Measurements from ENCODE around the gene RAB4B. TPM values are rescaled to one million over a fixed set of nuclear protein-coding genes. Genes with fewer than 3 reads are reported as not detected.
A peak's percentile ranks its signal among the peaks of the same experiment; 100 is the strongest.

RAB4B gene
- total RNA-seq, 2 donors from 2014 or later = 42.8 to 60.6 TPM

GRCh38 chr19:40744554-40745401 lies 33.3 kb upstream of the RAB4B start:
- no peaks in the 10 kb centered on the region for H3K9me3 Mint-ChIP-seq
- DNase-seq (ENCODE audit: low spot score in 2 of 2) (no peak), ATAC-seq (peak; percentile 42 to 55)
- peak overlapping the region in 1 of 2 donors; percentile 72 for H3K27ac Mint-ChIP-seq
- peaks cover 2 to 4% of the 10 kb centered on the region in 2 donors for H3K36me3 Mint-ChIP-seq

DNA sequence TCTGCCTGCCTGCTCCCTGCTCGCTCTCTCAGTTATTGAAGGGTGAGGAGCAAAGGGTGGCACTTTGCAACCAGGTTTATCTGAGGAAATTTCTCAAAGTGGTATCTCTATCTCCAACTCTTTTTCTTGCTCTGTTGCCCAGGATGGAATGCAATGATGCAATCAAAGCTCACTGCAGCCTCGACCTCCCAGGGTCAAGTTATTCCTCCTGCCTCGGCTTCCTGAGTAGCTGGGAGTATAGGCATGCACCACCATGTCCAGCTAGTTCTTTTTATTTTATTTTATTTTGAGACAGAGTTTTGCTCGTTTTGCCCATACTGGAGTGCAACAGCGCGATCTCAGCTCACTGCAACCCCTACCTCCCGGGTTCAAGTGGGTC lies 32.7 kb upstream of the RAB4B start:
- DNase-seq (ENCODE audit: low spot score in 2 of 2) = no peak
- H3K27ac Mint-ChIP-seq = no peak overlapping the region
- H3K36me3 Mint-ChIP-seq = peaks cover 8 to 9% of the 10 kb centered on the region in 2 donors
- no peaks in the 10 kb centered on the region for H3K9me3 Mint-ChIP-seq
- ATAC-seq = no peak

DNA sequence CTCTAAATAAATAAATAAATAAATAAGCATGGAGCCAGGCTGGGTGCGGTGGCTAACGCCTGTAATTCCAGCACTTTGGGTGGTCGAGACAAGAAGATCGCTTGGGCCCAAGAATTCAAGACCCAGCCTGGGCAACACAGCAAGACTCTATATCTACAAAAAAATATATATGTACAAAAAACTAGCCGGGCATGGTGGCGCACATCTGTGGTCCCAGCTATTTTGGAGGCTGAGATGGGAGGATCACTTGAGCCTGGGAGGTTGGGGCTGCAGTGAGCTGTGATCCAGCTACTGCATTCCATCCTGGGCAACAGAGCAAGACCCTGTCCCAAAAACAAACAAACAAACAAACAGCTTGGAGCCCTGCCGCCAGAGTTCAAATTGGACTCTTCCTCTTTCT lies 30.5 kb upstream of the RAB4B start:
- DNase-seq (ENCODE audit: low spot score in 2 of 2) (no peak), ATAC-seq (no peak)
- peaks cover 24 to 25% of the 10 kb centered on the region in 2 donors for H3K36me3 Mint-ChIP-seq
- no peaks in the 10 kb centered on the region for H3K9me3 Mint-ChIP-seq
- H3K27ac Mint-ChIP-seq = no peak overlapping the region

DNA sequence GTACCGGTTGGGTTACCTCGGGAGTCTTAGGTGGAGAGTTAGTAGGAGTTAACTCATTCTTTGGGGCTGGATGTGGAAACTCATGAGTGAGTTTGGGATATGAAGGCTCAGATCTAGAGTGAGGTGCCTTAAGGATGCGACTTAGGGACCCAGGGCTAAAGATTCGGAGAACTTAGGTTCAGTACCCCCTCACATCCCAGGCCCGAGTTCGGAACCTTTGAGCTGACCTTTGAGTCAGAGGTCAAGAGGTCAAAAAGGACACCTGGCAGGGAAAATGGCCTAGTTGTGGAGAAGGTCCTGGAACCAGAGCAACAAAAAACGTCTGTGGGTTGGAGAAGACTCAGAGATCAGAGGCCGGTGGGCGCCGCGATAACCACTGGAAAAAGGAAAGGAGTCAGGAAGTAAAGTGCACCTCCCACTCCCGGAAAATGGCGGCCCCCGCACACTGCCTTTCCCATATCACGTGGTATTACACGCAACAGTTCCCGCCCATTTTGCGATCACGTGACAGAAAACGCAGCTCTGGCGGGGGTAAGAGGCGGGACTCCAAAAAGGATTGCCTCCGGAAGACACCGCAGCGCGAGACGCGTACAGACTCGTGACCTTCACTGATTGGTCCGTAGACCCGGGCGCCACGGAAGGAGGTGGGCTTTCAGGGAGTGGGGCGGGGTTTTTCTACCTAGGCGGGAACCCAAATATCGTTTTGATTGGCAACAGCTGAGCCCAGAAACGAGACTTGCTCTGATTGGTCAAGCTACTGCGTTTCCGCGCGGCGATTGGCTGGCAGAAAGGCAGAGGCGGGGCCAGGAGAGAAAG lies 27.8 kb upstream of the RAB4B start, which contains the start of gene ACTMAP:
Gene ACTMAP (minus strand): TSS at position 420 of the 816 bp plus-strand sequence. CDS start 674 bp downstream, outside the sequence.
- DNase-seq (ENCODE audit: low spot score in 2 of 2) = peak; percentile 98 to 100

DNA sequence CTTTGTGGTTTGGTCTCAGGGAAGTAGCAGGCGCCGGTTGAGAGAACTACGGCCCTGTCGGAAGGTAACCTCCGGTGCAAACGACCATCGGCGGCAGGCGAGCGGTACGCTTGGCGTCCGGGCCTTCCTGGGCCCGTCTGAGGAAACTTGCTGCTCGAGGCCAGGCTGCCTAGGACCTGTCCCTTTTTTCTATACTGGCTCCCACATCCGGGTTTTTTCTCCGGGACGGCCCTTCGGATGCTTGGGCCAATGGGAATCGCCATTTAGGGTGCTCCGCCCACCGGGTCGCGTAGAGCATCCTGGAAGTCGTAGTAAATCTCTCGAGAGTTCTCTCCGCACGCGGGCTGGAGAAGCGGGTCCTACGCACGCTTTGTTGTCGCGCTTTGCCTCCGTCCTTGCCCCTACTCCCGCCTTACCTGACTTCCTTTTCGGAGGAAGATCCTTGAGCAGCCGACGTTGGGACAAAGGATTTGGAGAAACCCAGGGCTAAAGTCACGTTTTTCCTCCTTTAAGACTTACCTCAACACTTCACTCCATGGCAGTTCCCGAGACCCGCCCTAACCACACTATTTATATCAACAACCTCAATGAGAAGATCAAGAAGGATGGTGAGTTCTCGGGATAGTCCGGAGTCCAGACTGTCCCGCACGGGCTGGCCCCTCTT lies 27.0 kb upstream of the RAB4B start, which contains the start of gene SNRPA:
Gene SNRPA (plus strand): TSS at position 330 of the 664 bp plus-strand sequence. CDS start 206 bp downstream, at position 536.
- peak within 1 kb of the TSS; percentile 96 to 100 for H3K27ac Mint-ChIP-seq
- ATAC-seq = peak; percentile 78
- H3K9me3 Mint-ChIP-seq = no peaks in the 10 kb centered on the region
- peaks cover 42 to 45% of the 10 kb centered on the region in 2 donors for H3K36me3 Mint-ChIP-seq
- DNase-seq (ENCODE audit: low spot score in 2 of 2) = peak; percentile 94 to 99

More for the DNA sequence above, 27.8 kb upstream of the RAB4B start, which contains the start of gene ACTMAP:
- peak; percentile 88 to 90 for ATAC-seq
- Mint-ChIP-seq H3K27ac (peak within 1 kb of the TSS; percentile 96 to 100), H3K9me3 (no peaks in the 10 kb centered on the region), H3K36me3 (peaks cover 36 to 39% of the 10 kb centered on the region in 2 donors)

DNA sequence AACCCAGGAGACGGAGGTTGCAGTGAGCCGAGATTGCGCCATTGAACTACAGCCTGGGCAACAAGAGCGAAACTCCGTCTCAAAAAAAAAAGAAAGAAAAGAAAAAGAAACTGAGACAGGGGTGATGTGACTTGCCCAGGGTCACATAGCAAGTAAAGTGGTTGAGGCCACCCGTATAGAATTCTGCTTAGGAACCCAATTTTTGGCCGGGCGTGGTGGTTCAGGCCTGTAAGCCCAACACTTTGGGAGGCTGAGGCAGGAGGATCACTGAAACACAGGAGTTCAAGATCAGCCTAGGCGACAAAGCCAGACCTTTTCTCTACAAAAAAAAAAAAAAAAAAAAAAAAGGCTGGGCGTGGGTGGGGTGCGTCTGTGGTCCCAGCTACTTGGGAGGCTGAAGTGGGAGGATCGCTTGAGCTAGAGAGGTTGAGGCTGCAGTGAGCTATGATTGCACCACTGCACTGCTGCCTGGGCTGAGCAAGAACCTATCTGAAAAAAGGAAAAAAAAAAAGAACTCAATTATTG lies 25.7 kb upstream of the RAB4B start:
- Mint-ChIP-seq H3K36me3 (peaks cover 54 to 55% of the 10 kb centered on the region in 2 donors), H3K27ac (peak overlapping the region; percentile 96 to 100), H3K9me3 (no peaks in the 10 kb centered on the region)
- ATAC-seq = no peak
- no peak for DNase-seq (ENCODE audit: low spot score in 2 of 2)

- peak in 1 of 2 donors; percentile 55 for DNase-seq (ENCODE audit: low spot score in 2 of 2)
- Mint-ChIP-seq H3K9me3 (no peaks in the 10 kb centered on the region), H3K27ac (peak overlapping the region; percentile 85 to 87), H3K36me3 (peaks cover 57 to 63% of the 10 kb centered on the region in 2 donors)
- peak in 1 of 2 donors; percentile 13 for ATAC-seq
Observed at GRCh38 chr19:40754611-40755247, 23.3 kb upstream of the RAB4B start.

- H3K27ac Mint-ChIP-seq = peak overlapping the region; percentile 87 to 94
- ATAC-seq = no peak
Observed at GRCh38 chr19:40755248-40755624, 22.8 kb upstream of the RAB4B start.

GRCh38 chr19:40755791-40756190 lies 22.3 kb upstream of the RAB4B start:
- ATAC-seq = no peak

More at GRCh38 chr19:40755248-40755624, 22.8 kb upstream of the RAB4B start:
- no peak for DNase-seq (ENCODE audit: low spot score in 2 of 2)
- Mint-ChIP-seq H3K36me3 (peaks cover 52 to 63% of the 10 kb centered on the region in 2 donors), H3K9me3 (no peaks in the 10 kb centered on the region)

GRCh38 chr19:40756502-40757110 lies 21.4 kb upstream of the RAB4B start:
- H3K27ac Mint-ChIP-seq = peak overlapping the region; percentile 32 to 87

More at GRCh38 chr19:40755791-40756190, 22.3 kb upstream of the RAB4B start:
- no peak for DNase-seq (ENCODE audit: low spot score in 2 of 2)
- Mint-ChIP-seq H3K9me3 (no peaks in the 10 kb centered on the region), H3K27ac (peak overlapping the region; percentile 87 to 94), H3K36me3 (peaks cover 53 to 68% of the 10 kb centered on the region in 2 donors)

DNA sequence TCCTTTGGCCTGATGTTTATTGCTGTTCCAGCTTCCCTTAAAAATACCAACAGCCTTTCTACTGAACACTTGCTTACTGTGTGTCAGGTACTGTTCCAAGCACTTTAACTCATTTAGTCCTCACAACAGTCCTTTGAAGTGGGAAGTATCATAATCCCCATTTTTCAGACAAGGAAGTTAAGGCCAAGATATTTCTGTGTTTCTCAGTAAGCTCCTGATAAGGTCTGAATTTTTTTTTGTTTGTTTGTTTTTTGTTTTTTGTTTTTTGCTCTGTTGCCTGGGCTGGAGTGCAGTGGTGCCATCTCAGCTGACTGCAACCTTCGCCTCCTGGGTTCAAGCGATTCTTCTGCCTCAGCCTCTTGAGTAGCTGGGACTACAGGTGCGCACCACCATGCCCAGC lies 19.6 kb upstream of the RAB4B start:
- peaks cover 49 to 70% of the 10 kb centered on the region in 2 donors for H3K36me3 Mint-ChIP-seq
- H3K27ac Mint-ChIP-seq = no peak overlapping the region
- DNase-seq (ENCODE audit: low spot score in 2 of 2) (no peak), ATAC-seq (no peak)
- H3K9me3 Mint-ChIP-seq = no peaks in the 10 kb centered on the region

More at GRCh38 chr19:40756502-40757110, 21.4 kb upstream of the RAB4B start:
- Mint-ChIP-seq H3K9me3 (no peaks in the 10 kb centered on the region), H3K36me3 (peaks cover 49 to 66% of the 10 kb centered on the region in 2 donors)
- ATAC-seq (peak in 1 of 2 donors; percentile 44), DNase-seq (ENCODE audit: low spot score in 2 of 2) (no peak)

- DNase-seq (ENCODE audit: low spot score in 2 of 2) = no peak
Observed at GRCh38 chr19:40759352-40759751, 18.7 kb upstream of the RAB4B start.

DNA sequence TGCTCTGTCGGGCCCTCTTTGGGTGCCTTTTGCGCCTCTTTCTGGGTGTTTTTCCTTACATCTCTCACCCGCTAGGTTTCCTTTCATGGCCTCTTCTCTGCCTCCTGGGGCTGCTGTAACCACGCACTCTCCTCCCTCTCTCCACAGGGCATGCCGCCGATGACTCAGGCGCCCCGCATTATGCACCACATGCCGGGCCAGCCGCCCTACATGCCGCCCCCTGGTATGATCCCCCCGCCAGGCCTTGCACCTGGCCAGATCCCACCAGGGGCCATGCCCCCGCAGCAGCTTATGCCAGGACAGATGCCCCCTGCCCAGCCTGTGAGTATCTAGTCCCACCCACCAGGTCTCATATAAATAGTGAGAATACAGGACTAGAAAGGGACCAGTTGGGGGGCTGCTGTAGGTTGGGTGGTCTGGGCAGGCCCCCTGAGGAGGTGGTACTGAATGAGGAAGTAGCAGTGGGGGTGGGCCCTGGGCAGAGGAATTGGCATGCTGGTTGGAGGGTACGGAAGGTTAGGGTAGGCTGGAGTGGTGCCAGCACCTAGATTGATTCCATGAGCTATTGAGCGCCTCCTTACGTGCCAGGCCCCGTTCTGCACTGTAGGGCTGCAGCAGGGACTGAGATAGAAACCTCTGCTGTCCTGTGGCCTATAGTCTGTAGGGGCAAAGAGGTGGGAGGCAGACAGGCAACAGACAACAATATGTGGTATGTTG lies 15.1 kb upstream of the RAB4B start:
- Mint-ChIP-seq H3K36me3 (peaks cover 46 to 69% of the 10 kb centered on the region in 2 donors), H3K27ac (peak overlapping the region; percentile 70 to 88), H3K9me3 (no peaks in the 10 kb centered on the region)
- DNase-seq (ENCODE audit: low spot score in 2 of 2) (no peak), ATAC-seq (no peak)

More at GRCh38 chr19:40759352-40759751, 18.7 kb upstream of the RAB4B start:
- ATAC-seq = no peak
- no peaks in the 10 kb centered on the region for H3K9me3 Mint-ChIP-seq
- H3K36me3 Mint-ChIP-seq = peaks cover 54 to 75% of the 10 kb centered on the region in 2 donors
- H3K27ac Mint-ChIP-seq = peak overlapping the region in 1 of 2 donors; percentile 34

DNA sequence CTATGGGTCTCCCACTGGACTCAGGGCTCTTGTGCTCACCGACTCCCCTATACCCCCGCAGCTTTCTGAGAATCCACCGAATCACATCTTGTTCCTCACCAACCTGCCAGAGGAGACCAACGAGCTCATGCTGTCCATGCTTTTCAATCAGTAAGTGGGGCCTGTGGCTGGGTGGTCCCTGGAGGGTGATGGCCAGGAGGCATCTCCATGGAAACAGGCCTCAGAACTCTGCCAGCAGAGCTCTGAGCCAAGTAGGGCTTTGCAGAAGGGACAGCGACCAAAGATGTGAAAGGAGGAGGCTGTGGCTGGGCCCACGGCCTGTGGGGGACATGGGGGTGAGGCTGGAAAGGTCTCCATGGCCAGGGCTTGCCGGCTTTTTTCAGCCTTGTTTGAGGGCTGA lies 14.5 kb upstream of the RAB4B start:
- peak overlapping the region; percentile 24 to 80 for H3K27ac Mint-ChIP-seq
- no peak for ATAC-seq
- H3K36me3 Mint-ChIP-seq = peaks cover 41 to 65% of the 10 kb centered on the region in 2 donors
- no peak for DNase-seq (ENCODE audit: low spot score in 2 of 2)
- no peaks in the 10 kb centered on the region for H3K9me3 Mint-ChIP-seq

DNA sequence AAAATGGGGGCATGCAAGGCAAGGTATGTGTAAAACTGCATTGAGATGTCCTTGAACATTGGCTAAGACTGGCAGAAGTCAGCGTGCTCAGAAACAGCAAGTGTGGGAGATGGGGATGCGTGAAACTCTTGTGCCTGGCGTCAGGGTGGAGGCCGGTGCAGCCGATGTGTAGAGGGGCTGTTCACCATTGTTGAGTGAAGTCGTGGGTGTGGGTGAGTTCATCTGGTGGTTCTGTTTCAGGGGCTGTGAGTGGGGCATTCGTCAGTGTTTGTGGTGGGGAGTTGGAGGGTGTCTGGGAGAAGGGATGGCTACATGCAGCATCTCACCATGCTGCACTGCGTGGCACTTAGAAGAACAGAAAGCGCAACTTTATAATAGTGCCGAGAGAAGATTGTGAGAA lies 14.1 kb upstream of the RAB4B start:
- peaks cover 41 to 64% of the 10 kb centered on the region in 2 donors for H3K36me3 Mint-ChIP-seq
- H3K9me3 Mint-ChIP-seq = no peaks in the 10 kb centered on the region
- DNase-seq (ENCODE audit: low spot score in 2 of 2) (no peak), ATAC-seq (no peak)
- H3K27ac Mint-ChIP-seq = peak overlapping the region; percentile 24 to 80

Measured in activated naive CD4-positive, alpha-beta T cell treated with anti-CD3 and anti-CD28 coated beads, Interleukin-2, amount 50 U/mL, for 72 hours (primary cell).